GM21528 (cell line): ENCODE data around the gene HMGN2.

Experiments
- ATAC-seq: cut with Tn5 transposase; IDR thresholded peaks from one replicate; pipeline ENCODE4 v1.9.1; 2021; ENCODE audit warnings: mild to moderate bottlenecking, moderate library complexity; ENCODE audit not compliant: unreplicated experiment, low FRiP score

The HMGN2 gene

DNA sequence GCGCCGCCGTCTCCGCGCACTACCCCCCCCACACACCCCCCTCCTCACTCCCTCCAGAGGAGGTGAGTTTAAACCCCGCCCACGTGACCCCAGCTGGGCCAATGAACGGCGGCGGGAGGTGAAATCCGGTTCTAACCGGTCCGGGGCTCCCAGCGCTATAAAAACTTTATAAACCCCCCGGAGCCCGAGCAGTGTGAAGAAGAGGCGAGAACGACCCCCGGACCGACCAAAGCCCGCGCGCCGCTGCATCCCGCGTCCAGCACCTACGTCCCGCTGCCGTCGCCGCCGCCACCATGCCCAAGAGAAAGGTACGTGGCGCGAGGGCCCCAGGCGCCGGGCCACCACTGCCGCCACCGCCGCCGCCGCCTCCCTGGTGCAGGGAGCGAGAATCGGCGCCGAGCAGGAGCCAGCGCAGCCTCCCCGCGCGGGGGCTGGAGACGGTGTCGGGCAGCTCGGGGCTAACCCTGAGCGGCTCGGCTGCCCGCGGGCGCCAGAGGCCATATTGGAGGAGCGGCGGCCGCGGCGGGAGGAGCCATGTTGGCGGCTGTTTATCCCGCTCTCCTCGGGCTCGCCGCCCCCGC, at the start of gene HMGN2:
HMGN2 (plus strand) TSS at position 121 of the 581 bp plus-strand sequence; CDS start at position 294, 173 bp downstream.
- ATAC-seq = peak; percentile 54

DNA sequence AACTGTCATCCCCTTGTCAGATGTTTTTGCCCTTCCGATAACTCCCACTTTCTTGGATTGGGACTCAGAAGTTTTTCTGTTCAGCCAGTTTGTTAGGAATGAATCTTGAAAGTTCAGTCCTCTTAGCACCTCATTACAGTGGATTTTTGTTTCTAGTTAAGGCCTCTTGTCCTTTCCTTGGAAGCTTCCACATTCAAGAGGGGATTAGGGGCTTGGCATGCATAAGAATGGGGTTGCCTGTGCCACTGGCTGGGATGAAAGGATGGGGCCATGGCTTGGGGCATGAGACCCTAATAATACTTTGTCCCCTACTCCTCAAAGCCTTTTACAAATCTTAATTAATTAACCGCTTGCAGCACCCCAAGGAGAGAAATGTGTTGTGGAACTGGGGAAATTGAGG, 42.5 kb upstream of the HMGN2 start:
- no peak for ATAC-seq

DNA sequence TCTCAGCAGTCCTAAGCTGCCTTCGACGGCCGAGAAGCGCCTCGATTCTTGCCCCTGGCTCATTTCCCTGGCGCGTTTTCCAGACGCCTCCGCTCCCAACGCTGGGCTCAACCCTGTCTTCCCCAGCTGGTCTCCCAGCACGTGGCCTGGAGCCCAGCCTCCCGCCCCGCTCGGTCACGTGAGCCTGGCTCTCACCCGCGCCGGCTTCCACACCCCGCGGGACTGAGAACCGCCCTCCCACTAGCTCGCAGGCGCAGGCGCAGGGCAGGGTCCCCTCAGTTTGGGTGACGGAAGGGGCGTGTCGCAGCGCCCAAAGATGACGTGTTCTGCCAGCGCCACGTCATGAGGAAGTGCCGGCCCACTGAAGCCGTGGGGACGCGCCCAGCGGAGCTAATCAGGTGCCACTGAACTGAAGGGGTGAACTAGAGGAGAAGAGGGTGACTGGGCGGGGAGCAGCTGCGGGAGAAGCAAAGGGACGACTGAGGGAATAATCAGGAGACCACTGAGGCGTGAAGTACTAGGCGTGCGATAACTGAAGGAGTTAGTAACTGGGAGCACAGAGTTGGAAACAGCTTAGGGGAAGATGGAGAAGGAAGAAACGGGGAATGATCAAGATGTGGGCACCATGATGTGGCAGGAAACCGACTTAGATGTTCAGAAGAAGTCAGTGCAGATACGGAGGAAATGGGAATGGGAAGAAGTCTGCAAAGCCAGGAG, 40.1 kb upstream of the HMGN2 start, which contains the start of gene DHDDS:
DHDDS (plus strand) TSS at position 343 of the 717 bp plus-strand sequence. CDS start 625 bp downstream, outside the sequence.
- ATAC-seq = peak; percentile 94

DNA sequence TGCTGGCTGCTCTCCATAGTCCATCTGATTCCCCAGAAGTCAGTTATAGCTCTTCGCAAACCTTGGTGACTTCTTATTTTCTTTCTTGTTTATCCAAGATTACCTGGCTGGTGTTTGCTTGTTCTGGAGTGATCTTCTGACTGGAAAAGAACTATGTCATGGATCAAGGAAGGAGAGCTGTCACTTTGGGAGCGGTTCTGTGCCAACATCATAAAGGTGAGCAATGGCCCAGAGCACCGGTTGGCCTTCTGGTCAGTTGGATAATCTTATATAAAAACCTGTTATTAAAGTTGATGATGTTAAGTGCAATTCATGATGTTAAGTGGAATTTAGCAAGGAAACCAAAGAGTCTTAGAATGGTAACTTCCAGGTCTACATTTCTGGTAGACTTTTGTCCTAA, 39.4 kb upstream of the HMGN2 start:
- ATAC-seq = no peak

DNA sequence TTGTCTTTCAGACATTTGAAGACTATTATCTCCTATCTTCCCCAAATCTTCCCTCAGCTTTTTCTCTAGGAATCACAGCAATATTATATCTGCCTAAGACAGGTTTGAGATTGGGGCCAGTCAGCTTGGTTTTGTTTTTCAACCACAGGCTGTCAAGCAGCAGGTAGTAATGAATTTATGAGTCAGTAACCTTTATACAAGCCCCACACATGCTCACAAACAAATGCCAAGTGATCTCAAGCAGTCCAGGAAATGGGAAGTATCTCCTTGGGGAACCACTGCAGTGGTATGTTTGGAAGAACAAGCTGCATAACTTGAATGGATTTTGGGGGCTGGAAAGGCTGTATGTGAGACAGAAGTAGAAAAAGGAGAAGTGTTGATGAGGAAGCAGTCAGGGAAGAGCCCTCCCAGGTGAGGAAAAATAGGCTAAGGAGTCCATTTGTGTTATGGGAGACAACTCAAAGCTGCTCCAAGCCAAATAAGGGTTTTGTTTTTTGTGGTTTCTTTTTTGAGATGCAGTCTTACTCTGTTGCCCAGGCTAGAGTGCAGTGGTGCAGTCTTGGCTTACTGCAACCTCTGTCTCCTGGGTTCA, 38.0 kb upstream of the HMGN2 start:
- ATAC-seq = no peak

DNA sequence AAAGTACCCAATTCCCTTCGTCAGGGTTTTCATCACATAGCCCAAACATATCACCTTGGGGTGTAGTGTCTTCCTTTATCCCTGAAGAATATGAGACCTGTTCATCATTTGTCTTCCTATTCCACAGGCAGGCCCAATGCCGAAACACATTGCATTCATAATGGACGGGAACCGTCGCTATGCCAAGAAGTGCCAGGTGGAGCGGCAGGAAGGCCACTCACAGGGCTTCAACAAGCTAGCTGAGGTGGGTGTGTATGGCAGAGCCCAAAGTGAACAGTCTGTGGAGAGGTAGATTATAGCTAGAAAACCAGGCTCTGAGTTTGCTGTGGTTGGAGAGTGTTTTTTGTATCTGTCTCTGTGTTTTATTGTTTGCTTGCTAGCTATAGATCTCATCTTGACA, 34.2 kb upstream of the HMGN2 start:
- ATAC-seq = no peak

DNA sequence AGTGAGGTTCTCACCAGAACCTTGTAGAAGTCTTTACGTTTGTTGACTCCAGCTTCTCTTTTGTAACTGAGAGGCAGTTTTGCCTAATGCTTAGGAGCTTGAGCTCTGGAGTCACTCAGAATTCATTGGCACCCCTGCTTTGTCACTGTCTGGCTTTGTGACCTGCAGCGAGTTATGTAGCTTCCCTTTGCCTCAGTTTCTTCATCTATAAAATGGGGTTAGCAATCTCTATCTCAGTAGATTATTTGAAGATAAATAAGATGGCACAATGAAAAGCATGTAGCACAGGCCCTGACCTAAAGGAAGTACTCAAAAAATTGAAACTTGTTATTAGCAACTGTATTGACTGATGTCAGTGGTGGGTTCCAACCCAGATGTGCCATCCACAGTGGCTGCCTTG, 32.0 kb upstream of the HMGN2 start:
- no peak for ATAC-seq

DNA sequence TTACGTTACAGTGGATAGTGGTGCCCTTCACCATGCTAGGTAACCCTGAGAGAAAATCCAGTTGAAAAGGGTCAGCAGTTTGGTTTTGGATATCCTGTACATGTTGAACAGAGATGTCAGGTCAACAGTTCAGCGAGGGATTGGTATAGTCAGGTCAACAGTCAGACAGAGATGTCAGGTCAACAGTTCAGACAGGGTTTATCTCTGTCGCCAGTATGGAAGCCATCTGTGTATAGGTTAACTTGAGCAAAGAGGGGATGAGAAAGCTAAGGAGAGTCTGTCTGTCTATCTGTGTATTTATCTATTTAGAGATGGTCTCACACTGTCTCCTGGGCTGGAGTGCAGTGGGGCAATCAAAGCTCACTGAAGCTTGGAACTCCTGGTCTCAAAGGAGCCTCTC, 22.4 kb upstream of the HMGN2 start:
- ATAC-seq = no peak

DNA sequence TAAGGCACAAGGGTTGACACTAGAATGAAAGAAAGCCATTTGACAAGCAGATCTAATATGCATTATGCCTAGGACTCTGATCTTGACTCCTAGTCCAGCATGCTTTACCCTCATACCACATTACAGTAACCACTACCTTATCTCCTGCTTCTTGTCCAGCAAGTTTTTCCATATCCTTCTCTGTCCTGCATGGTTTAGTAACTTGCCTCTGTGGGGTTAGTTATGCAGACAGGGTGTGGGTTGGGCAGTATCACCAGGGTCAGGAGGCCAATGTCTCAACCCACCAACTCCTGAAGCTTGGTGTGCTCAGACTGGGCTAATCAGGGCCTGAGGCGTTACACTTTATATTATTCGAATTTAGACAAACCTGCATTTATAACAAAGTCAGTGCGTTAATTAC, 21.3 kb upstream of the HMGN2 start:
- no peak for ATAC-seq

DNA sequence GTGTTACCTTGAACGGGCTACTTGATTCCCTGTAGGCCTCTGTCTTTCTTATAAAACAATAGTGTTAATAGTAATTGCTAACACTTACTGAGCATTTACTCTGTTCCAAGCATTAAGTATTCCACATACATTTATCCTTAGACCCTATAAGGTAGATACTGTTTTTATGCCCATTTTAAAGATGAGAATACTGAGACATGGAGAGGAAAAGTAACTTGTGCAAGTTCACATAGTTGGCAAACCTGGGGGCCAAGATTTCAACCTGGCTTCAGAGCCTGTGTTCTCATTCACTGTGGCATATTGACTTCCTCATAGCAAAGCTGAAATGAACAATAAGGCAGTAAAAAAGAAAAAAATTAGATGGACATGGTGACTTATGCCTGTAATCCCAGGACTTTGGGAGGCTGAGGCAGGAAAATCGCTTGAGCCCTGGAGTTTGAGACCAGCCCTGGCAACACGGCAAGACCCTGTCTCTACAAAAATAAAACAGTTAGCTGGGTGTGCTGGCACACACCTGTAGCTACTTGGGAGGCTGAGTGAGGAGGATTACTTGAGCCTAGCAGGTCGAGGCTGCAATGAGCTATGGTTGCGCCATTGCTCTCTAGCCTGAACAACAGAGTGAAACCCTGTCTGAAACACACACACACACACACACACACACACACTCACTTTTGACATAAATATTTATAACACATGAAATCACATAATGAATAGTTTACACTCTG, 19.6 kb upstream of the HMGN2 start:
- no peak for ATAC-seq

DNA sequence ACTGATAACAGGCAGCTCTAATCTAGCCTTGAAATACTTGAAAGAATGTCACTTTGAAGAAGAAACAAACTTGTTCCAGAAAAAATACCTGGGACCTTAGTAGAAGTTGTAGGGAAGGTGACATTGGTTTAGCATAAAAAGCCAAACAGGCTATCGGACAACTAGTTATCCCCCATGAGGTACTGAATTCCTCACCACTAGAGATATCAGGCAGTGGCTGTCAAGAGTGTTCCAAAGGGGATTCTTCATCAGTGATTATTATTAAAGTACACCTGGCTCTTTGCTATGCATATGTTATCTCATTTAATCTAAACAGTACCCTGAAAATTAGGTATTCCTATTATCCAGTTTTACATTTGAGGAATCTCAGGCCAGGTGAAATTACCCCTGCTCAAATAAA, 13.1 kb upstream of the HMGN2 start:
- ATAC-seq = no peak

DNA sequence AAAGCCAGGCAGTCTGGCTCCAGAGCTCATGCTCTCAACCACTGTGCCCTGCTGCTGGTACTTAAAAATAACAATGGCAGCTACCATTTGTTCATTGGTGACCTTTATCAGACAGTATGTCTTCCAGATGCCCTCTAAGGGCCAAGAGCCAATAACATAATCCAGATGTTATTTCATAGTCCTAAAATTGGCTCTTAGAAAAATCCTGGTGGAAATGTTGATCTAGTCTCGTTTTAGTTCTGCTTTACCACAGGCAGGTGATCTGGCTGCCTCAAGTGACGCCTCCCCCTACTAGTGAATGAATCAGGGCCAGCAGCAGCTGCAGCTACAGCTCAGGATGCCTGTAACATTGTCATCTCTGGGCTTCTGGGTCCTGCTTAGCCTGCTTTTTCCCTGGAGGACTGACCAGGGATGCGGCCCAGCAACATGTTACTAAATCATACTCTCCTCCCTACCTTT, 12.6 kb upstream of the HMGN2 start:
- no peak for ATAC-seq

DNA sequence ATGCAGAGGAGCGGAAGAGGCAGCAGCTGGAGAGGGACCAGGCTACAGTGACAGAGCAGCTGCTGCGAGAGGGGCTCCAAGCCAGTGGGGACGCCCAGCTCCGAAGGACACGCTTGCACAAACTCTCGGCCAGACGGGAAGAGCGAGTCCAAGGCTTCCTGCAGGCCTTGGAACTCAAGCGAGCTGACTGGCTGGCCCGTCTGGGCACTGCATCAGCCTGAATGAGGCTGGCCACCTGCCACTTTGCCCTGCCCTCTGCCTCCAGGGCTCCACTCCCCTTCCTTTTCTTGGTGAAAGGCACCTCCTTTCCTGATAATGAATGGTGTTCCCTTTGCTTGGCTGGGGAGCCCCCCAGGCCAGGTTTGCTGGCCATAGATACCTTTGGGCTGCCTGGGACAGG, 3.3 kb upstream of the HMGN2 start:
- no peak for ATAC-seq

DNA sequence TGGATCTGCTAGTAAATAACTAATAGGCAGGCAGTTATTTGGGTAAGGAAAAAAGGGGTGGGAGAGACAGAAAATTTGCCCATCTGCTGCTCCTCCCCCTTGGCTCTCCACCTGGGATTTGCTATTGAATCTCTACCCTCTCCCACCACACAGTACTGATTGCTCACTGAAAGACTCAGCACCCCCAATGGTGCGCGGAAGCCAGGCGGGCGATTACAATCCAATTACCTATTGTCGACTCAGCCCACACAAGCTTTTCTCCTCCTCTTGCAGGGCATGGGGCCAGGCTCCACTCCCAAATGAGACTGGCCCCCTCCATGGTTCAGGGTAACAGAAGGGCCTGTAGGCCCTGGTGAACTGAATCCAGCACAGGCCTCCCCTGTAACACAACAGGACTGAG, 2.7 kb upstream of the HMGN2 start:
- no peak for ATAC-seq

DNA sequence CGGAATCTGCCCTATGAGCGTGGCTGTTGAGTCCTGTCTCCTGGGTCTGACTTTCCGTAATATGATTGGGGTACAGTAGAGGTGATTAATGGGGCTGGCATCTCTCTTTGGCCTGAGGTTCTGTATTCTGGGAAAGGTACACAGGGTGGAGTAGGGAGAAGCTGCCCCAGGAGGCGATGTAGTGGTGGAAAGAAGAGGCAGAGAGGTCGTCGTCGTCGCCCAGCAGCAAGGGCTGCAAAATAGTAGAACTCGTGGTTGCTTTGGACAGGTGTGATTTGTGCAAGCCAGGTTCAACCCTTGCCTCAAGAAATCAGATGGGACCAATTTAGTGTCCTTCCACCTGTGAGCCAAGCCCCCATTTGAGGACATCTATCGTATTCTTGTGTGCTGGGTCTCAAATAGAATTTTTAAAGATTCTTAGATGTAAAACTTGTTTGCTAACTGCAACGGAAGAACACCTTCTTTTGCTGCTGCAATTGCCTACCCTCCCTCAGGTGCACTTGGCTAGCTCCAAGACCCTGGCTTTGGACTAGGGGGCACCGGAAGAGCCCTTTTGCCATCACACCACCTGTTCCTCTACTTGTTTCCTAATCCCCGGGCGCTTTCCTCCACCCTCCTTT, 1.3 kb upstream of the HMGN2 start:
- no peak for ATAC-seq

DNA sequence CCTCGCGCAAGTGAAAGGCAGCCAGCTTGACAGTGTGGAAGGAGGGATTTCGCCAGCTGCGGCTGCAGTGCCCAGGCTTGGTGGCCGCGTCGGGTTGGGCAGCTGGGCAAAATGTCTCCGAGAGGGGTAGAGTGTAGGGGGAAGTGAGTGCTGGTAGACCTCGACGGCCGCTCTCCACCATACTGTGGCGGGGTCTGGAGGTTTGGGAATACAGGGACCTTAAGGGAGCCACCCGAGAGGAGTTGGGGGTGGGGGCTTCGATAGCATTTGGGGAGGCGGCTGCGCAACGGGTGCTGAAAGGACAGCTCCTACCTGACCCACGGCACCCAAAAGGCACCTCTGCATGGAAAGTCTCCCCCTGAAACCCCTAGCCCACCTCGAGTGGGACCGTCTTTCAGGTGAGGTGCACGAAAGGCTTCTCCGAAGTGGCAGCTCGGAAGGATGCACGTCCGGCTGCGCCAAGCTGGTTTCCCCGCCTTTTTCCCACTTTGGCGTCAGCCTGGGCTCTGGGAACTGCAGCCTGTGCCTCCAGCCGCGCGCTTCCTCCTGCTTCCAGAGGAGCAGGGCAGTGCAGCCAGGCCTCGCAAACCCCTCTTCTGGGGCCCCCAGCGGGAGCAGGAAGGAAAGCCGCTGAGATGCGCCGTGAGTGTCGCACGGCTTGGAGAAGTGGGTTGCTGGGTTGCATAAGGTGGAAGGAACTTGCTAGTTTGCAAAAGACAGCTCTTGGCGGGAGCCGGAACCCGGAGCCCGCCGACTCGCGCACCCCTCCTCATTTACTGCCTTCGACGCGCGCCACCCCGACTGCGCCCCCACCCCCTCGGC, 531 bp upstream of the HMGN2 start:
- peak; percentile 20 for ATAC-seq

DNA sequence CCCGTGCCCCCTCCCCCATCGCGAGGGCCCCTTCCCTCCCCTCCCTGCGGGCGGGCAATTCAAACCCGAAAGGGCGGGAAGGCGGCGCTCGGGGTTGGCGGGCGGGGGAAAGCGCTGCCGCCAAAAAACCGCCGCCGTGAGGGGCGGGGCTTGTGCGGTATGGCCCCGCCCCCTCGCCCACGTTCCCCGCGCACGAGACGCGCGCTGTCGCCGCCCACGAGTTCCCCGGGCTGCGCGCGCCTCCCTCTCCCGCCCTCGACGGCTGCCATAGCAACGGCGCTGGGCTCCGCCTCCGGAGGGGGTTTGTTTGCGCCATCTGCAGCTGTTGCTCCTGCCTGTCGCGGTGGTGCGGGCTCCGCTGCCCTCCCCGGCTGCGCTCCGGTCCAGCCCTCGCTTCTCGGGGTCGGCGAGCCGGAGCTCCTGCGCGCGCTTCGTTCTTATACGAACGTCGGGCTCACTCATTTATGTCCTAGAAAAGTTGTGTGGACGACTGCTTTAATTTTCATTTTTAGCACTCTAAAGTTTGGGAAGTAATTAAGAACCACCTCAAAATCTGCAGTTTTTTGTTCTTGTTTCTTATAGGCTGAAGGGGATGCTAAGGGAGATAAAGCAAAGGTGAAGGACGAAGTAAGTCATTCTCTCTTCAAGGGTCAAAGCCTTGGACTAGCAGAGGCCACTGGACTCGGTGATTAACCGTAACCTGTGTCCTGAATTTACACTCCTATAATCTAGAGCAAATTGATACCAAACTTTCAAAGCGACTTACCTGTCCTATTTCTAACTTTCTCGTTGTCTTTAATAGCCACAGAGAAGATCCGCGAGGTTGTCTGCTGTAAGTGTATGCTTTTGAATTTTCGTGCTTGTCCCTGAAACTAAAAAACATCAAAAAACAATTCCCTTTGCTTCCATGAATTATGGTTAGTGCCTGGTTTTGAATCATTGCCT, 933 bp downstream of the HMGN2 start:
- ATAC-seq = peak; percentile 63

DNA sequence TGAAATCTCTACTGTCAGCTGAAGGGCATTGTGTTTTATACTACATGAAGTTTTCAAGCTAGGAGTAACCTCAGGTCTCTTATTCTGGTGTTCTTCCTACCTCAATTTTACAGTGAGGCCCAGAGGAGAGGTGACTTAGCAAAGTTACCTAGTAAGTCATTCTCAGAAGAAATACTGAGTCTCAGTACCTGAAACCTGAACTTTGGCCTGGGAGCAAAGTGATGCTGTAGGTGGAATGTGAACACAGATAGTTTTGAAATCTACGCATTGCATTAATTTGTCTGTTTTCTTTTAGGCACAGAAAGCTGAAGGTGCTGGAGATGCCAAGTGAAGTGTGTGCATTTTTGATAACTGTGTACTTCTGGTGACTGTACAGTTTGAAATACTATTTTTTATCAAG, 2.6 kb downstream of the HMGN2 start:
- ATAC-seq = no peak

DNA sequence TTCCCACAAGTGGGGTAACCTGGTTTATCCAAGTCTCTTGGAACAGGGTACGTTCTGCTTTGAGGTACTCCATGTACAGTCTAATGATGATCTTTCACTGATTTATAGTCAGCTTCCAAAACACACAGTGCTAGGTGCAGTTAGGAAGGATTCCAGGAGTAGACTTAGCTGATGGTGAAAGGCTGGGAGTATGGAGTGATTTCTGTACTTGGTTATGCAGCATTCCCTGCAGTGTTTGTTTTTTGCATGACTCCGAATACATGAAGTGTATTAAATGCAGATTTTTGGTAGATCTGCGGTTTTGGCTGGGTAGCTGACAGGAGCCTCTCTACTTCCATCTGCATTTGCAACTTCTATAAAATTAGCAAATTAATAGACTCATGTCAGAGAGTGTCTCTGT, 3.7 kb downstream of the HMGN2 start:
- ATAC-seq = no peak
